A549 (cell line): ENCODE data around the gene APBB2.

ENCODE experiments used
- CHD2 ChIP-seq: fragments of 150-350 bp; IDR thresholded peaks from 2 replicates; pipeline ENCODE4 v1.6.1; 2014; ENCODE audit warnings: low read length; ENCODE audit not compliant: partially characterized antibody
- CHD4 ChIP-seq: fragments of 200-600 bp; sonication (generic); IDR thresholded peaks from 2 replicates; pipeline ENCODE4 v1.6.1; 2016; ENCODE audit warnings: antibody characterized with exemption, mild to moderate bottlenecking, borderline replicate concordance
- CTCF ChIP-seq: fragments of >200 bp; sonication (Bioruptor Twin); formaldehyde crosslinking; IDR thresholded peaks from 3 replicates; pipeline ENCODE4 v1.5.1; 2016
- EP300 ChIP-seq, 2 experiments: fragments of >200 bp; sonication (Bioruptor Twin); formaldehyde crosslinking; IDR thresholded peaks; 2 replicates in 1 of 2; 3 replicates in 1 of 2; pipeline ENCODE4 v1.6.1; 2016 to 2017
- ESRRA ChIP-seq: fragments of 150-350 bp; IDR thresholded peaks from 2 replicates; pipeline ENCODE4 v1.6.1; 2014; ENCODE audit warnings: mild to moderate bottlenecking, low read length, borderline replicate concordance
- FOSL2 ChIP-seq, 2 experiments: fragments of 450-650 bp in 1 of 2; fragments of >200 bp in 1 of 2; sonication (Bioruptor Twin) in 1 of 2; formaldehyde crosslinking; IDR thresholded peaks; 2 replicates each; pipeline versions ENCODE4 v1.5.0 to v1.6.1; 2016 to 2020; ENCODE audit warnings: mild to moderate bottlenecking in 1 of 2, moderate library complexity in 1 of 2
- HOXA7 ChIP-seq: fragments of 250-450 bp; sonication (Bioruptor Pico); IDR thresholded peaks from 2 replicates; pipeline ENCODE4 v1.5.0; 2020; ENCODE audit warnings: mild to moderate bottlenecking, moderate library complexity
- JUNB ChIP-seq: fragments of >200 bp; sonication (Bioruptor Twin); formaldehyde crosslinking; IDR thresholded peaks from 2 replicates; pipeline ENCODE4 v1.6.1; 2016
- MAX ChIP-seq: IDR thresholded peaks from 2 replicates; pipeline ENCODE4 v1.6.1; 2012
- POLR2A ChIP-seq: IDR thresholded peaks from 2 replicates; pipeline ENCODE4 v1.6.1; 2012; ENCODE audit warnings: mild to moderate bottlenecking, low read length
- RCOR1 ChIP-seq: fragments of 150-350 bp; IDR thresholded peaks from 2 replicates; pipeline ENCODE4 v1.6.1; 2014; ENCODE audit warnings: antibody characterized with exemption, low read length, low read depth
- REST ChIP-seq: fragments of 200-600 bp; sonication (generic); IDR thresholded peaks from 2 replicates; pipeline ENCODE4 v1.6.1; 2016; ENCODE audit warnings: antibody characterized with exemption, mild to moderate bottlenecking, moderate library complexity

- TF ChIP-seq CTCF (no peak), CHD2 (no peak), JUNB (no peak), MAX (no peak), ESRRA (no peak), CHD4 (no peak), POLR2A (no peak), FOSL2 (IDR thresholded peaks at IDR 0.05) (no peak), FOSL2 (CRISPR knock-in tag; IDR thresholded peaks at IDR 0.05) (no peak), RCOR1 (no peak), REST (no peak), EP300 (IDR thresholded peaks at IDR 0.05) (no peak), HOXA7 (CRISPR knock-in tag) (no peak)
Measured at GRCh38 chr4:41044165-41044564, 170.2 kb downstream of the APBB2 start.
